HEK293 (cell line): Measurements from ENCODE around the gene CACNB2.

Experiments used
- CTCF ChIA-PET: fragments of 350-600 bp; formaldehyde crosslinking; extraction: SDS; loops from one replicate; lab custom pipeline; 2021; ENCODE audit warnings: antibody characterized with exemption; lab: Yijun Ruan, JAX
- POLR2A ChIA-PET: fragments of 300-600 bp; formaldehyde crosslinking; extraction: SDS; loops from one replicate; lab custom pipeline; 2020; ENCODE audit warnings: antibody characterized with exemption, inconsistent platforms; lab: Yijun Ruan, JAX
- H3K27ac ChIP-seq: fragments of 200-500 bp; sonication (Bioruptor generic); 2 replicates; pipeline ENCODE4 v1.5.1; 2014; ENCODE audit warnings: low read depth, low read length, control low read depth, inconsistent platforms; ENCODE audit errors: extremely low read depth
- H3K36me3 ChIP-seq, 2 experiments: fragments of 200-500 bp in 1 of 2; sonication (Bioruptor generic) in 1 of 2; 1 replicate in 1 of 2; 2 replicates in 1 of 2; pipeline ENCODE4 v1.5.1; 2014 to 2017; ENCODE audit warnings: inconsistent platforms in 2 of 2, low read length in 2 of 2; ENCODE audit not compliant: control insufficient read depth in 2 of 2, insufficient read depth in 1 of 2
- H3K4me1 ChIP-seq: fragments of 200-500 bp; sonication (Bioruptor generic); 2 replicates; pipeline ENCODE4 v1.5.1; 2014; ENCODE audit warnings: mild to moderate bottlenecking, low read length, inconsistent platforms; ENCODE audit not compliant: control insufficient read depth, insufficient read depth
- H3K4me3 ChIP-seq: 2 replicates; pipeline ENCODE4 v1.5.1; 2011; ENCODE audit warnings: low read depth, mild to moderate bottlenecking, control low read depth, low read length, moderate library complexity
- H3K9me3 ChIP-seq: fragments of 200-500 bp; sonication (Bioruptor generic); 2 replicates; pipeline ENCODE4 v1.5.1; 2014; ENCODE audit warnings: low read depth, low read length, inconsistent platforms; ENCODE audit not compliant: control insufficient read depth, insufficient read depth
- GLI4 ChIP-seq: fragments of 450-650 bp; formaldehyde crosslinking; IDR thresholded peaks from 2 replicates; pipeline ENCODE4 v1.5.1; 2016; ENCODE audit warnings: missing biosample characterization, missing genetic modification characterization
- GLIS2 ChIP-seq: fragments of 450-650 bp; formaldehyde crosslinking; IDR thresholded peaks from 2 replicates; pipeline ENCODE4 v1.5.1; 2016; ENCODE audit warnings: missing biosample characterization, missing genetic modification characterization
- OVOL3 ChIP-seq: fragments of 450-650 bp; formaldehyde crosslinking; IDR thresholded peaks from 2 replicates; pipeline ENCODE4 v1.5.1; 2016; ENCODE audit warnings: missing biosample characterization, missing genetic modification characterization
- PRDM1 ChIP-seq: fragments of 450-650 bp; formaldehyde crosslinking; IDR thresholded peaks from 2 replicates; pipeline ENCODE4; 2016; ENCODE audit warnings: missing biosample characterization, missing genetic modification characterization
- SCRT1 ChIP-seq: fragments of 450-650 bp; formaldehyde crosslinking; IDR thresholded peaks from 2 replicates; pipeline ENCODE4 v1.5.1; 2016; ENCODE audit warnings: missing biosample characterization, missing genetic modification characterization, borderline replicate concordance
- SCRT2 ChIP-seq: fragments of 450-650 bp; formaldehyde crosslinking; IDR thresholded peaks from 2 replicates; pipeline ENCODE4 v1.5.1; 2016; ENCODE audit warnings: missing biosample characterization, missing genetic modification characterization
- ZBTB21 ChIP-seq: fragments of 450-650 bp; formaldehyde crosslinking; IDR thresholded peaks from 2 replicates; pipeline ENCODE4 v1.5.1; 2017; ENCODE audit warnings: missing biosample characterization, missing genetic modification characterization
- ZNF10 ChIP-seq: fragments of 450-650 bp; formaldehyde crosslinking; IDR thresholded peaks from 2 replicates; pipeline ENCODE4 v1.5.1; 2017; ENCODE audit warnings: missing biosample characterization, missing genetic modification characterization
- ZNF114 ChIP-seq: fragments of 450-650 bp; formaldehyde crosslinking; IDR thresholded peaks from 2 replicates; pipeline ENCODE4 v1.5.0; 2017; ENCODE audit warnings: missing biosample characterization, missing genetic modification characterization
- ZNF324 ChIP-seq: fragments of 450-650 bp; formaldehyde crosslinking; IDR thresholded peaks from 2 replicates; pipeline ENCODE4 v1.5.1; 2016; ENCODE audit warnings: missing biosample characterization, missing genetic modification characterization
- ZNF394 ChIP-seq: fragments of 450-650 bp; formaldehyde crosslinking; IDR thresholded peaks from 2 replicates; pipeline ENCODE4 v1.5.1; 2016; ENCODE audit warnings: missing biosample characterization, missing genetic modification characterization, mild to moderate bottlenecking, moderate library complexity, borderline replicate concordance
- ZNF549 ChIP-seq: fragments of 450-650 bp; IDR thresholded peaks from 2 replicates; pipeline ENCODE4 v1.5.1; 2018; ENCODE audit warnings: missing biosample characterization, missing genetic modification characterization, mild to moderate bottlenecking, inconsistent platforms, moderate library complexity
- ZNF585B ChIP-seq: fragments of 450-650 bp; formaldehyde crosslinking; IDR thresholded peaks from 2 replicates; pipeline ENCODE4 v1.5.1; 2016; ENCODE audit warnings: missing biosample characterization, missing genetic modification characterization
- TF ChIP-seq, protein P1 (sequence below): fragments of 450-650 bp; formaldehyde crosslinking; IDR thresholded peaks from 2 replicates; pipeline ENCODE4 v1.5.1; 2016; ENCODE audit warnings: missing biosample characterization, missing genetic modification characterization
- TF ChIP-seq, protein P2 (sequence below): fragments of 450-650 bp; formaldehyde crosslinking; conservative IDR thresholded peaks from 2 replicates; pipeline ENCODE4 v1.5.1; 2016; ENCODE audit warnings: low read depth, missing biosample characterization, missing genetic modification characterization
- TF ChIP-seq, protein P3 (sequence below): fragments of 450-650 bp; formaldehyde crosslinking; IDR thresholded peaks from 2 replicates; pipeline ENCODE4 v1.5.1; 2016; ENCODE audit warnings: missing biosample characterization, missing genetic modification characterization

CACNB2 gene

DNA sequence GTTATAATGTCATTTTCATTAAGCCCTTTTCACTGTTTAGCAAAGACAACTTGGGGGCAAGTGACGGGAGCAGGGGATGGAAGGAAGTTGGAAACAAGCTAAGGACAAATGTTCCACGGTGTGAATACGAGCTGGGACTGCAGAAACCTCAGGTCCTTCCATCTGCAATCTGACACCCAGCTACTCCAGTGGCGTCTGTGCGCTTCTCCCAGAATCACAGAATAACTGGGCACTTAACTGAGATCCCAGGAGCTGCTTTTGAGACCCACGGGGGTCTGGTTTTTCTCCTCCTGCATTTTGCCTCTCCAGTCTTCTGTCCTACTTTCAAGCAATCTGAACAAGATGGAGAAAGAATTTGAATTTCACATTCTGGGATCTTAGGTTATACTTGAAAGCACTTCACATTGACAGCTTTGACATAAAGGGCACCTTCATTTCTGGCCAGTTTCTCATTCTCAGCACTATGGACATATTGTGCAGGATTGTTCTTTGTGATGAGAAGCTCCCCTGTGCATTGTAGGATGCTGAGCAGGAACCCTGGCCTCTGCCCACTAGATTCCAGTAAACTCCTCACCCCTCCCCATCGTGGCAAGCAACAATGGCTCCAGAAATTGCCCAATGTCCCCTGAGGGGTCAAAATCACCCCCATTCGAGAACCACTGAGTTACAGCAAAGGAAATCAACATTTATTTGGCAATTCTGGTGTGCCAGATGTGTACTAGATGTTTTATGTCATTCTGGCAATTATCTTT, 194.1 kb downstream of the CACNB2 start:
- Histone ChIP-seq H3K9me3 (no peaks in the 10 kb centered on the region), H3K27ac (no peak overlapping the region), H3K36me3 (no peaks in the 10 kb centered on the region), H3K4me1 (no peaks in the 10 kb centered on the region), H3K4me3 (no peak overlapping the region)
- ChIA-PET POLR2A (no interaction called here), CTCF (interaction anchor here (0.6 kb wide), 2 partner anchors 101 to 1507 kb away, joined by 3 read pairs; no protein-coding TSS in a partner anchor)
- peak; percentile 32; the same call in 1 of the 2 replicates for TF ChIP-seq ZNF394 (tag by site-specific recombination)
- no peak for TF ChIP-seq GLIS2 (tag by site-specific recombination)

DNA sequence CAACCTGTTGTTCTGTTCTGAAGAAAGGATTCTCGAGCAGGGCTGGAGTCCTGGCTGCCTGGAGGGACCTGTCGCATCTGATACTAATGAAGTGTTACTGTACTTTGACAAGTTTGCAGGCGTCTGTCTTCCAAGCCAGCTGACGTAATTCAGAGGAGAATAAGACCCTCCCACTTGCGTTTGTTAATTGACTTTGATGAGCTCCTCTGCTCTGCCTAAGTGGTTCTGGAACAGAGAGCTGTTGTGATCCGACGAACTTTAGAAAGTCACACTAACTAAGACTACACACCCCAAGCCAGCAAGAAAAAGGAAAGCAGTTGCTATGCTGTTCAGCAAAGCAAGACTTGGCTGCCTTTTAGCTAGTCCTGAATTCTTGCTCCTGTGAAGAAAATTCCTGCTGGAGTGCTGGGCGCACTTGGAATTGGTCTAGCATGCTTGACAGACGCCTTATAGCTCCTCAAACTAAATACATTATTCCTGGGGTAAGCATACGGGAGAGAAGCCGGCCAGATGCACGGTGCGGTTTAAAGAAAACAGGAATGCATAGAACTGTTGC, 200.3 kb downstream of the CACNB2 start:
- Histone ChIP-seq H3K4me3 (no peak overlapping the region), H3K9me3 (no peaks in the 10 kb centered on the region), H3K4me1 (no peaks in the 10 kb centered on the region)
- ChIA-PET CTCF (no interaction called here), POLR2A (no interaction called here)
- TF ChIP-seq ZBTB21 (tag by site-specific recombination) (no peak), PRDM1 (tag by site-specific recombination) (no peak), SCRT1 (peak; percentile 54; the same call in 1 of the 2 replicates), SCRT2 (tag by site-specific recombination) (peak; percentile 89), ZNF324 (tag by site-specific recombination) (no peak), GLI4 (tag by site-specific recombination) (no peak), ZNF114 (tag by site-specific recombination) (no peak), OVOL3 (tag by site-specific recombination) (no peak), ZNF549 (tag by site-specific recombination) (no peak), ZNF10 (tag by site-specific recombination) (no peak), ZNF585B (tag by site-specific recombination) (no peak)
- TF ChIP-seq, protein P1, sequence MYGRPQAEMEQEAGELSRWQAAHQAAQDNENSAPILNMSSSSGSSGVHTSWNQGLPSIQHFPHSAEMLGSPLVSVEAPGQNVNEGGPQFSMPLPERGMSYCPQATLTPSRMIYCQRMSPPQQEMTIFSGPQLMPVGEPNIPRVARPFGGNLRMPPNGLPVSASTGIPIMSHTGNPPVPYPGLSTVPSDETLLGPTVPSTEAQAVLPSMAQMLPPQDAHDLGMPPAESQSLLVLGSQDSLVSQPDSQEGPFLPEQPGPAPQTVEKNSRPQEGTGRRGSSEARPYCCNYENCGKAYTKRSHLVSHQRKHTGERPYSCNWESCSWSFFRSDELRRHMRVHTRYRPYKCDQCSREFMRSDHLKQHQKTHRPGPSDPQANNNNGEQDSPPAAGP (tag by site-specific recombination): no peak
- TF ChIP-seq, protein P2, sequence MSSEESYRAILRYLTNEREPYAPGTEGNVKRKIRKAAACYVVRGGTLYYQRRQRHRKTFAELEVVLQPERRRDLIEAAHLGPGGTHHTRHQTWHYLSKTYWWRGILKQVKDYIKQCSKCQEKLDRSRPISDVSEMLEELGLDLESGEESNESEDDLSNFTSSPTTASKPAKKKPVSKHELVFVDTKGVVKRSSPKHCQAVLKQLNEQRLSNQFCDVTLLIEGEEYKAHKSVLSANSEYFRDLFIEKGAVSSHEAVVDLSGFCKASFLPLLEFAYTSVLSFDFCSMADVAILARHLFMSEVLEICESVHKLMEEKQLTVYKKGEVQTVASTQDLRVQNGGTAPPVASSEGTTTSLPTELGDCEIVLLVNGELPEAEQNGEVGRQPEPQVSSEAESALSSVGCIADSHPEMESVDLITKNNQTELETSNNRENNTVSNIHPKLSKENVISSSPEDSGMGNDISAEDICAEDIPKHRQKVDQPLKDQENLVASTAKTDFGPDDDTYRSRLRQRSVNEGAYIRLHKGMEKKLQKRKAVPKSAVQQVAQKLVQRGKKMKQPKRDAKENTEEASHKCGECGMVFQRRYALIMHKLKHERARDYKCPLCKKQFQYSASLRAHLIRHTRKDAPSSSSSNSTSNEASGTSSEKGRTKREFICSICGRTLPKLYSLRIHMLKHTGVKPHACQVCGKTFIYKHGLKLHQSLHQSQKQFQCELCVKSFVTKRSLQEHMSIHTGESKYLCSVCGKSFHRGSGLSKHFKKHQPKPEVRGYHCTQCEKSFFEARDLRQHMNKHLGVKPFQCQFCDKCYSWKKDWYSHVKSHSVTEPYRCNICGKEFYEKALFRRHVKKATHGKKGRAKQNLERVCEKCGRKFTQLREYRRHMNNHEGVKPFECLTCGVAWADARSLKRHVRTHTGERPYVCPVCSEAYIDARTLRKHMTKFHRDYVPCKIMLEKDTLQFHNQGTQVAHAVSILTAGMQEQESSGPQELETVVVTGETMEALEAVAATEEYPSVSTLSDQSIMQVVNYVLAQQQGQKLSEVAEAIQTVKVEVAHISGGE (tag by site-specific recombination): no peak
- TF ChIP-seq, protein P3, sequence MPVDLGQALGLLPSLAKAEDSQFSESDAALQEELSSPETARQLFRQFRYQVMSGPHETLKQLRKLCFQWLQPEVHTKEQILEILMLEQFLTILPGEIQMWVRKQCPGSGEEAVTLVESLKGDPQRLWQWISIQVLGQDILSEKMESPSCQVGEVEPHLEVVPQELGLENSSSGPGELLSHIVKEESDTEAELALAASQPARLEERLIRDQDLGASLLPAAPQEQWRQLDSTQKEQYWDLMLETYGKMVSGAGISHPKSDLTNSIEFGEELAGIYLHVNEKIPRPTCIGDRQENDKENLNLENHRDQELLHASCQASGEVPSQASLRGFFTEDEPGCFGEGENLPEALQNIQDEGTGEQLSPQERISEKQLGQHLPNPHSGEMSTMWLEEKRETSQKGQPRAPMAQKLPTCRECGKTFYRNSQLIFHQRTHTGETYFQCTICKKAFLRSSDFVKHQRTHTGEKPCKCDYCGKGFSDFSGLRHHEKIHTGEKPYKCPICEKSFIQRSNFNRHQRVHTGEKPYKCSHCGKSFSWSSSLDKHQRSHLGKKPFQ (tag by site-specific recombination): no peak
- TF ChIP-seq, all 188 proteins: peak for 2
- Histone ChIP-seq H3K36me3 (no peaks in the 10 kb centered on the region), H3K27ac (no peak overlapping the region)
